ENCODE data around the gene C12orf50.

GRCh38 chr12:87967871-87968270 is 61.3 kb downstream of the C12orf50 start:
- no peak for TF ChIP-seq EZH2 (IDR thresholded peaks at IDR 0.05; ENCODE audit: insufficient read depth, poor library complexity, severe bottlenecking)
- TF ChIP-seq EZH2phosphoT487 (IDR thresholded peaks at IDR 0.05; ENCODE audit: insufficient read depth, low read depth) = no peak
